Skeletal muscle cell (primary cell): Measurements from ENCODE around the gene RAD51B.

Source experiments
- DNase-seq: peaks from one replicate; pipeline ENCODE4 v3.0.0-alpha.2; 2010; ENCODE audit warnings: low read depth
- H3K4me3 ChIP-seq: 2 replicates; pipeline ENCODE4 v1.5.1; 2011; ENCODE audit warnings: low read depth, mild to moderate bottlenecking, control low read depth, low read length, moderate library complexity

The RAD51B gene

DNA sequence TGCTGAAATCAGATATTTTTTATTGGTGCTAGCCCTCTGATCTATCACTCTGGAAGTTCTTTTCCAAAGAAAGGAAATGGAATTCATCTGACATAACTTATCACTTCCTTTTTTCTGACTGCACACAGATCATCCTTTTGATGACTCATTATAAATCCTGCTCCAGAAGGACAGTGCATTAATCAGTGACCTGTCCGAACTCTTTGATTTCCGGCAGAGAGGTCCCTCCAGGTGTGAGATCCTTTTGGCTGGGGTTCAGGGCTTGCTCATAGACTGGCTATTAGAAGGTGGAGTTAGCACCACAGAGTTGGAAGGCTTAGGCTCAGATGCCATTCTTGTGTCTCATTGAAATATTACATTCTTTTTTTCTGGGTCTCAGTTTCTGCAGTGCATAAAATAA lies 645.1 kb downstream of the RAD51B start:
- no peak overlapping the region for H3K4me3 ChIP-seq
- no peak for DNase-seq

DNA sequence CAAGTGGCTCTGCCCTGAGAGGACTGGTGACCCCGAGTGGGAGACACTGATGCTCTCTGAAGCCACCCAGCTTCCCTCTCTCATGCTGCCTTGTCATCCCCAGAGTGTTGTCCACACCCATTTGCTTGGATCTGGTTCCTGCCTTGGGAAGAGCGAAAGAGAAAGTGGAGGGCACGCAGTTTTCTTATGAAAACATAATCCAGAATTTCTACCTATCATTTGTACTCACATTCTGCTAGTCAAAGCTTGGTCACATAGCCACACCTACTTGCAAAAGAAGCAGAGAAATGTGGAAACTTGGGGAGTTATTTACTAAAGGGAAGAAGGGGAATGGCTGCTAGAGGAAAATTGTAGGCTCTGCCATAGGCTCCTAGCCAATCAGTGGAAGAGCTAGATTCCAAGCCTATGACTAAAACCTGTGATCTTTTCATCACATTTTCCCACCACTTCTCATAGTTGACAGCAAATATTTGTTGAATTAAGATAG lies 647.0 kb downstream of the RAD51B start:
- DNase-seq: peak; percentile 78
- no peak overlapping the region for H3K4me3 ChIP-seq

- H3K4me3 ChIP-seq: no peak overlapping the region
- DNase-seq: no peak
These were observed 647.8 kb downstream of the RAD51B start for GRCh38 chr14:68467425-68467824.

DNA sequence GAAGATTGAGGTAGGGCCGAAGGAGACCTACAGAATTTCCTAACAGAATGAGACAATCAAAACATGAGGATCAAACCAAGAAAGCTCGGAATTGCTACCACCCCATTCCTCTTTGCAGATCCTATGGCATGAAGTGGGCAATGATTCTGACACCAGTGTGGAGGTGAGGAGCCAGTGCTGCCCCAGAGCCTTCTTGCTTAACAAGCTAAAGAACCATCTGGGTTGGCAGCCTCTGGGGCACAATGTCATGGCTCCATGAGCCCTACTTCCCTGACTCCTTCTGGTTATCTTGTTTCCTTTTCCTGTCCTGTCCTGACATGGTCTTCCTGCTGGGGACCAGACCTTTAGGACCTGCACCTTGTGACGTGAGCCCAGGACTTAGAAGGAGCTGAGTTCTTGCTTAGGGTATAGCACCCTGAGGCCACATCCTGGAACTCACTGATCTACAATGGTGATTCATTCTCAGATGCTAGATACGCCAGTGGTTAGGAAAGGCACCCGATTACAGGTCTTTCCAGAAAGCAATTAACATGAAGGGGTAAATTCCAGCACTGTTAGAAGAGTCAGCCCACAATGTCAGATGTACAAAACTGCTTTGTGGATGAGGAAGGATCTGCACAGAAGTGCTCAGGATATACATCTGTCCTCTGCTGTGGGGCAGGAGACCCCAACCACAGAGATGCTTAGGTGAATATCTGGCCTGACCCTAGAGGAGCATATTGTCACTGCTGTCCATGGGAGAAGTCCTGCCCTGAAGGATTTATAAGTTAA lies 649.0 kb downstream of the RAD51B start:
- no peak for DNase-seq
- no peak overlapping the region for H3K4me3 ChIP-seq

DNA sequence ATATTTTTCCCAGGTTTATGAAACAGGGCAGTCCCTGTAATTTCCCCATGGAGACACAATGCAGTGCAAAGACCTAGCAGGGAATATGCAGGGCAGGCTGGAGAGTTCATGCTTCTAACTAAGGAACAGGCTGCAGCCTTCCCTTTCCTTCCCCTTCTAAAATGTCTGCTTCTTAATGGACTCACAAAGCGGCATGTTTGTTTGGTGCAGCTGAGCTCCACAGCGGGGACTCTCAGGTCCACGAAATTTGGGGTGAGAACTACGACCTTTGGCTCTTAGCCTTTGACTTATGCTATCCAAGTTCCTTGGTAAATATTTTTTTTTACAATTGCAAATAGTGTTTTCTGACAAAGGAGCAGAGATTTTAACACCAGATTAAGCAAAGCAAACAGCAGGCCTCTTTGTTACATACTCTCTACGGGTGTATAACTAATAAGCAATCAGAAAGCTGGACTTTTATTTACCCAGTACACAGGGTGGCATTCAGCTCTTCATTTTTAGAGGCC lies 649.7 kb downstream of the RAD51B start:
- no peak overlapping the region for H3K4me3 ChIP-seq
- DNase-seq: no peak

DNA sequence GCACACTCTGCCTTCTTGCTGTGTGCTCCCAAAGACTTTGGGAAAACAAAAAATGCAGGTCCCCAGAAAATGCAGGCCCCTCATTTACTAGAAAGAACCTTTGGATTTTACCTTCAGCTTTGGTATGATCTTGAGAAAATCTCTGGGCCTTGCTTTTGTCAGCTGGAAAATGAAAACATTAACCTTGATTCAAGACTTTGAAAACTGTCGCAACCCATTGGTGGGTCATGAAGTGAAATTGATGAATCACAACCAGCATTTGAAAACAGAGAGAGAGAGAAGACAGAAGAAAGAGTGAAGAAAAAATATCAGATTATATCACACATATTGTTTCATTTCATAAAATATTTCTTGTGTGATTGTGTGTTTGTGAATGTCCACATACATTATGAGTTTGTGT lies 650.8 kb downstream of the RAD51B start:
- no peak for DNase-seq
- no peak overlapping the region for H3K4me3 ChIP-seq

DNA sequence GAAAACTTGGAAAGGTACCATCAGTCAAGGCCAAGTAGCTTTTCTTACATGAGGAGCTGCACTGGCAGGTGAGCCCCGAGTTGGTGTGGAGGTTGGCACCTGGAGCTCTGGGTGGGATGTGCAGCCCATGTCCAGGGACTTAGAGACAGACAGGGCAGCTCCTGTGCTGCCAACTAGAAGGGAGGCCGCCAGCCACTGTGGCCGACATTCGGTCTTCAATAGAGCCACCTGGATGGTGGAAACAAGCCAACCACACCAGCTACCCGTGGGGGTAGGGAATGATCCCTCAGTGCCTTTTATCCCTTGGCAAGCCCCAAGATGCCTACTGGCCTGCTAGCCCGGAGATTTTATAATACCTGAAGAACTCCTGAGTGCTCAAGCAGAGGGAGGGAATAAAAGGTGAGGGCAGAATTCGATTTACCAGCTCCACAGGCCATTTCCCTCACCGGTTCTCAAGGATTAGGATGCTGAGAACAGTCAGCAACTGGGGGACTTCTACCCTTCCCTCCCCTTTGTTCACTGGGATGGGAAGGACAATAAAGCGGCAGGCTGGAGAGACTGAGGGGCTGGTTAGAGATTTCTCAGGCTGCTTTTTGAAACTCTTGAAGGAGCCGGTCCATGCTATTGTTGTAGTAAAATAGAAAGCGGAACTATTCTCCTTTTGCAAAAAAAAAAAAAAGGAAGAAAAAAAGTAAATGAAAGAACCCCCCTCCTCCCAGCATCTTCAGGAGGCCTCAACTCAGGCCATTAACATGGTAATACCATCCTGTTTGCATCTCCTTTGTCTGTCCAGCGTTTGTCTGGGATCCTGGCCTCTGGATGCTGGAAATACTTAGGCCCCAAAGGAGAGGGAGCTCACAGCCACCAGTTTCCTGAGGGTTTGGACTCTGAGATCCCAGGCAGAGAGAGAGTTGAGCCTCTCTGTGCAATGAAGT lies 651.7 kb downstream of the RAD51B start:
- DNase-seq: no peak

DNA sequence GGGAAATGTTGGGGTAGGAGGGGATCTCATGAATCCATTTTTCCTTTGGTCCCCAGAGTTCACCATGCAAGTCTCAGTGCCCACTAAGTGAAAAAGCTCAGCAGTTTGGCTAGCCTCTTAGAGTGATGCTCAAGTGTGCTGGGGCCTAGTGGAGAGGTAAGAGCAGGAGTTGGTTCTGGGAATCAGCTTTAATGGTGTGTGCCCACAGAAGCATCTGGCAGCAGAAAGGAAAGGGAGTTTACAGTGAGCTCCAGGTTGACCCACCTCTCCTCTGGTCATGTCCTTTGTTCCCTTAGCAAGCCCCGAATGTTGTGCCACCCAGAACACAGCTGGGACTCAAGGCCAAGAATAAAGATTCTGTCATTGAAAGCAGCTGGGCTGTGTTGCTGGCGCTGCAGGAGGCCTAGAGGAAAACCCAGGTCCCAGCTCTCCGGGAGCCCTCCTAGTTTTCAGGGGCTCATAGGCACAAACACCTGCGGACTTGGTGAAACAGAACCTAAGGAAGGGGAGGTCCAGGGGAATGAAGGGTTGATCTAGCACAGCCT lies 652.5 kb downstream of the RAD51B start:
- no peak for DNase-seq
- no peak overlapping the region for H3K4me3 ChIP-seq

More for the DNA sequence above, 651.7 kb downstream of the RAD51B start:
- H3K4me3 ChIP-seq: no peak overlapping the region

DNA sequence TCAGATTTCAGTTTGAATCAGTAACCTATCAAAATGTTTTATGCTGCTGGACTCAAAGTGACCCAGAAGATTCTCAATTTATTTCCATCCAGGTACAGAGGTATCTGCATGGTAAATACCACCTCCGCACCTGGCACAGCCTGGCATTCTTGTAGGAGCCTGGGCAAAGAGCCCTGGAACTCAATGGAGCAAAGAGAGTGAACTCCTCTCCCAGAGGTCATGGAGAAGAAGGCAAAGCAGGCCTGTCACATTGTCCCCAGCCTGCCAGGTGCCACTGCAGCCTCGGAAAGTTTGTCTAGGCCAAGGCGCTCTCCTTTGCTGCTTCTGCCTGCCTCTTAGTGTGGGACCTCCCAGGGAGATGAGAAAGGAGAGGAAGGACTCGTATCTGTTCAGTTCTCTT lies 653.5 kb downstream of the RAD51B start:
- DNase-seq: no peak

DNA sequence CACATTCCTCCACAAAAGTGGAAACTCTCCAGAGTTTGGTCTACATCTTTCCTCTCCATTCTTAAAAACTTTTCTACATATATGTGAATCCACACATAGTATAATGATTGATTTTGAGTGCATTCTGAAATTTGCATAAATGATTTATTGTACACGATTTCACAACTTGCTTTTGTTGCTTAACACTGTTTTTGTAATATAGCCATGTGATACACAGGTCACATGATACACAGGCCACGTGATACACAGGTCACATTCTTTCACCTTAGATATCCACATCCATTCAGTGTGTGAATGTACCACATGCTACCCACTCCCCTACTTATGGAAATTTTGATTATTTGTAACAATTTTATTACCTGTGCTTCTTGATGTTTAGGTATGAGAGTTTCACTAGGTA lies 654.2 kb downstream of the RAD51B start:
- no peak overlapping the region for H3K4me3 ChIP-seq
- DNase-seq: no peak

More for the DNA sequence above, 653.5 kb downstream of the RAD51B start:
- no peak overlapping the region for H3K4me3 ChIP-seq

DNA sequence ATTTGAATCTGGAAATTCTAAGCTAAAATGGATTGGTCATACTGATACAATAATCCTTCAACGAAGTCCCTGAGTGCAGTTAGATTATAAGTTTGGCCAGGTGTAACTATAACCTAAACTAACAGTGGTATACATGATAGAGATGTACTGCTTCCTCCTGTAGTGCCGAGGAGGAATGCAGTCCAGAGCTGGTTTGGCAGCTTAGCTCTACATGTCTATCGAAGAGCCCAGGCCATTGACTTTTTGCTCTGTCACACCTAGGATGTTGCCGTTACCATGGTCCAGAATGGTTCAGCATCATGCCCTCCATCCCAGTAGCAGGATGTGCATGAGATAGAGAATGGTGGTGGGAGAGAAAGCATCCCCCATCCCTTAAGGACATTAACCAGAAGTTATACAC lies 655.2 kb downstream of the RAD51B start:
- no peak overlapping the region for H3K4me3 ChIP-seq
- DNase-seq: no peak

GRCh38 chr14:68475802-68476201 lies 656.2 kb downstream of the RAD51B start:
- DNase-seq: no peak
- no peak overlapping the region for H3K4me3 ChIP-seq

DNA sequence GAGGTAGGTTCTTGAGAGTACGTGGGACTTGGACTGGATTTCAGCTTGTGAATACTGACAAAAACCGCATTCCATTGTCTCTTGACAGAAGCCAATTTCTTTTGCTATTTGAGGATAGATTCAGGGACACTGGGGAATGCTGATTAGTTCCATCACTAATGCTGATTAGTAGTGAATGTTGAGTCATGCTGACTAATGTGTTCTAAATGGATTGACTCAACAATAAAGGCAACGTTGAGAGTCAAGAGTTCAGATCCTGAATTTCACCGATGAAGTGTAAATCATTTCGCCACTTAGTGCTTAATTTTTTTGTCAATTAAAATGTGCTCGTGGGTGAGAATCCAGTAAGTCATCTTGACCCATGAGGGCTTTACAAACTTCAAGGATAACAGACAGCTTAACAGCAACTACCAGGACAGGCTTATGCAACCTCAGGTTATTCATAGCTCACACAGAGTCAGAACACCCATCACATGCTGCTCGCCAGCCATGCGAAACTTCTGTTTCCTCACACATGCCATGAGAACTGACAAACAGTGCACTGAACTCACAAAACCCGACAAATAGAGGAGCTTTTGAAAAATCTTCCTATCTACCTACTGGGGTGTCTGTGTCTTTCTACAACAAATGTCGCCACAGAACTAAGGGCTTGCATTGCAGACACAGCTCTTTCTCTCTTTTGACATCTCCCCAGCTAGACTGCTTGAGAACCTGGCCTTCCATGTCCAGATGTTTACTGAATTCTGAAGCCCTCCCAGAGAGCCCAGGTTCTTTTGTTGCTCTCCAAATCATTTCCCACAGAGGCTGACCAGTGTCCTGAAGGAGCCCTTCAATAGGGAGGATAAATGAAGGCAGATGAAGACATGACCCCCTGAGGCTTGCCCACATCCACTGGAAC lies 656.9 kb downstream of the RAD51B start:
- DNase-seq: peak; percentile 99
- no peak overlapping the region for H3K4me3 ChIP-seq

DNA sequence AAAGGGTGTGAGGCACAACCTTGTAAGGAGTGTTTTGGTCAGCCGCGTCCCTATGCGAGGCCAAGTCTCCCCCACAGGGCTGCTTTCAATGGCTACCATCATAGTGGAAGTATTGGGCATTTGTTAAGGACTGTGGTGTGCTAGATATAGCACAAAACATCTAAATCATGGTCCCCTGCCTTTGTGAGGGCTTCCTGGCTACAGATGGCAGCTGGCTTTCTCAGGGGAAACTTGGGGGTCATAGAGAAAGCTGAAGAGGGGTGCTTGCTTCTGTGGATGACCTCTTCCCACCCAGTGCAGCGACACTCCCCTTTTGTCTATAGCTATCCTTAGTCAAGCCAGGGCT lies 657.5 kb downstream of the RAD51B start:
- H3K4me3 ChIP-seq: no peak overlapping the region
- no peak for DNase-seq

DNA sequence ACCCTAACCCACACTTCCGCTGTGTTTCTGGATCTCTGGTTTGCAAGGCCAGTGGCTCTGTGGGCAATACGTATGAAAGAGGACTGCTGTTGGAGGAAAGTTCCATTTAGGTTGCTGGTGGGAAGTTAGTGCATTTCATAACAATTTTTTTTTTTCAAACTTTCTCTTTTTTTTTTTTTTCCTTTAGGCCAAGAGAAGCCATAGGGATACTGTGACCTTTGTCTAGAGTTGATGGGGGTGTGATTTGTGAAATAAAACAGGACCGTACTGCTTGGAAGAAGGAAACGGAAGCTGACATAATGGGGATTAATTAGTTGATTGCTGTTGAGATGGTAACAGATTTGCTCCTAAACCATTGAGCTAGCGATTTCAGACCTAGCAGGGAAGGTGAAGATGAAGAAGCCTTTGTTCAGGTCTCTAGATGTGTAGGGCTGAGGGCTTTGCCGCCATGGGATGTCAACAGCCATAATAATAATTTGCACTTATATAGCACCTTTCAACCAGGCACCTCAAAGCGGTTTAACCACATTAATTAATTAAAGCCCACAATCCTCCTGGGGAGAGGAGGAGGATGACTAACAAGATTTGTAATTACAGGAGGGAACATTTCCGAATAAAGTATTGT lies 658.0 kb downstream of the RAD51B start:
- no peak overlapping the region for H3K4me3 ChIP-seq

GRCh38 chr14:68479247-68479646 lies 659.7 kb downstream of the RAD51B start:
- DNase-seq: no peak
- no peak overlapping the region for H3K4me3 ChIP-seq

More for the DNA sequence above, 658.0 kb downstream of the RAD51B start:
- DNase-seq: no peak

- H3K4me3 ChIP-seq: no peak overlapping the region
- no peak for DNase-seq
These were observed 662.4 kb downstream of the RAD51B start for GRCh38 chr14:68482018-68482417.

DNA sequence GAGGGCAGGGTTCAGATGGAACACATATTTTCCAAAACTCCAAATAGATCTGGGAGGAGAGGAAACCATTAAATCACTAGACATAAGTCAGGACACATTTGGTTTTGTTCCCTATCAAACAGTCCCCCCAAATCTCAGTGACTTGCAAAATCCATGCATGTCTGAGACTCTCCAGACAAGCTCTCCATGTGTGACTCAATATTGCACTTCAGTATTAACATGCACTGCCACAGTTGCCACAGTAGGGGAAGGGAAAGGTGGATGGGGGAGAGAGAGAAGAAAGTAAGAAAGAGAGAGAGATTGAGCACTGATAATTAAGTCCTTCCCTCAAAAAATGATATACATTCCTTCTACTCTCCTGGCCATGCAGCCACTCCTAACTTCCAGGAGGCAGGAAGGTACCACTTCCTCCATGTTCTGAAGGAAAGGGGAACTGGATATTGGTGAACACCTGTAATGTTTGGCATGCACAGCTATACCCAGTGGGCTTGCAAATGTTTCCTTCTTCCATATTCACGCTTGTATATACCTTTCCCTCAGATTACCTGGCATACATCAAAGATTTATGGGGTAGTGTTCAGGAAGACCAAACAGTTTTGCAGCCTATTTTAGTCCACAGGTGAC lies 663.3 kb downstream of the RAD51B start:
- no peak for DNase-seq
- H3K4me3 ChIP-seq: no peak overlapping the region
